HEK293 (cell line): ENCODE measurements around the gene TKT.

Experiments used
- CTCF ChIA-PET: fragments of 350-600 bp; formaldehyde crosslinking; extraction: SDS; loops from one replicate; lab custom pipeline; 2021; ENCODE audit warnings: antibody characterized with exemption; lab: Yijun Ruan, JAX
- POLR2A ChIA-PET: fragments of 300-600 bp; formaldehyde crosslinking; extraction: SDS; loops from one replicate; lab custom pipeline; 2020; ENCODE audit warnings: antibody characterized with exemption, inconsistent platforms; lab: Yijun Ruan, JAX
- H3K27ac ChIP-seq: fragments of 200-500 bp; sonication (Bioruptor generic); 2 replicates; pipeline ENCODE4 v1.5.1; 2014; ENCODE audit warnings: low read depth, low read length, control low read depth, inconsistent platforms; ENCODE audit errors: extremely low read depth
- H3K36me3 ChIP-seq, 2 experiments: fragments of 200-500 bp in 1 of 2; sonication (Bioruptor generic) in 1 of 2; 1 replicate in 1 of 2; 2 replicates in 1 of 2; pipeline ENCODE4 v1.5.1; 2014 to 2017; ENCODE audit warnings: inconsistent platforms in 2 of 2, low read length in 2 of 2; ENCODE audit not compliant: control insufficient read depth in 2 of 2, insufficient read depth in 1 of 2
- H3K4me1 ChIP-seq: fragments of 200-500 bp; sonication (Bioruptor generic); 2 replicates; pipeline ENCODE4 v1.5.1; 2014; ENCODE audit warnings: mild to moderate bottlenecking, low read length, inconsistent platforms; ENCODE audit not compliant: control insufficient read depth, insufficient read depth
- H3K4me3 ChIP-seq: 2 replicates; pipeline ENCODE4 v1.5.1; 2011; ENCODE audit warnings: low read depth, mild to moderate bottlenecking, control low read depth, low read length, moderate library complexity
- H3K9me3 ChIP-seq: fragments of 200-500 bp; sonication (Bioruptor generic); 2 replicates; pipeline ENCODE4 v1.5.1; 2014; ENCODE audit warnings: low read depth, low read length, inconsistent platforms; ENCODE audit not compliant: control insufficient read depth, insufficient read depth
- GLIS1 ChIP-seq: fragments of 450-650 bp; formaldehyde crosslinking; IDR thresholded peaks from 2 replicates; pipeline ENCODE4 v1.5.1; 2016; ENCODE audit warnings: missing biosample characterization, missing genetic modification characterization
- HOXA7 ChIP-seq: sonication (generic); formaldehyde crosslinking; IDR thresholded peaks from 2 replicates; pipeline ENCODE4 v1.8.1; 2022; ENCODE audit warnings: missing genetic modification reagents, borderline replicate concordance
- KLF1 ChIP-seq: fragments of 450-650 bp; formaldehyde crosslinking; IDR thresholded peaks from 2 replicates; pipeline ENCODE4 v1.5.1; 2016; ENCODE audit warnings: missing biosample characterization, missing genetic modification characterization
- SCRT1 ChIP-seq: fragments of 450-650 bp; formaldehyde crosslinking; IDR thresholded peaks from 2 replicates; pipeline ENCODE4 v1.5.1; 2016; ENCODE audit warnings: missing biosample characterization, missing genetic modification characterization, borderline replicate concordance
- SP2 ChIP-seq: fragments of 450-650 bp; formaldehyde crosslinking; IDR thresholded peaks from 2 replicates; pipeline ENCODE4 v1.5.1; 2016; ENCODE audit warnings: missing biosample characterization, missing genetic modification characterization
- SP7 ChIP-seq: fragments of 450-650 bp; formaldehyde crosslinking; IDR thresholded peaks from 2 replicates; pipeline ENCODE4 v1.5.1; 2016; ENCODE audit warnings: missing biosample characterization, missing genetic modification characterization
- WT1 ChIP-seq: fragments of 450-650 bp; formaldehyde crosslinking; IDR thresholded peaks from 2 replicates; pipeline ENCODE4 v1.5.1; 2016; ENCODE audit warnings: missing biosample characterization, missing genetic modification characterization
- ZBTB7A ChIP-seq: fragments of 450-650 bp; formaldehyde crosslinking; IDR thresholded peaks from 2 replicates; pipeline ENCODE4 v1.5.1; 2016; ENCODE audit warnings: low read depth, missing biosample characterization, missing genetic modification characterization
- ZNF112 ChIP-seq: fragments of 450-650 bp; formaldehyde crosslinking; IDR thresholded peaks from 2 replicates; pipeline ENCODE4 v1.5.0; 2017; ENCODE audit warnings: missing biosample characterization, missing genetic modification characterization
- ZNF214 ChIP-seq: fragments of 450-650 bp; formaldehyde crosslinking; IDR thresholded peaks from 2 replicates; pipeline ENCODE4 v1.5.1; 2017; ENCODE audit warnings: missing biosample characterization, mild to moderate bottlenecking, missing genetic modification characterization, borderline replicate concordance
- ZNF221 ChIP-seq: fragments of 450-650 bp; formaldehyde crosslinking; IDR thresholded peaks from 2 replicates; pipeline ENCODE4 v1.5.1; 2017; ENCODE audit warnings: missing biosample characterization, missing genetic modification characterization, borderline replicate concordance
- ZNF391 ChIP-seq: fragments of 450-650 bp; formaldehyde crosslinking; IDR thresholded peaks from 2 replicates; pipeline ENCODE4 v1.5.1; 2016; ENCODE audit warnings: low read depth, missing biosample characterization, missing genetic modification characterization, borderline replicate concordance
- ZNF626 ChIP-seq: fragments of 450-650 bp; sonication (Bioruptor Pico); formaldehyde crosslinking; IDR thresholded peaks from 2 replicates; pipeline ENCODE4 v1.5.1; 2018; ENCODE audit warnings: missing biosample characterization, missing genetic modification characterization, inconsistent platforms
- TF ChIP-seq, protein P1 (sequence below): fragments of 450-650 bp; formaldehyde crosslinking; IDR thresholded peaks from 2 replicates; pipeline ENCODE4 v1.5.1; 2016; ENCODE audit warnings: missing biosample characterization, missing genetic modification characterization, borderline replicate concordance
- TF ChIP-seq, protein P2 (sequence below): fragments of 450-650 bp; formaldehyde crosslinking; IDR thresholded peaks from 2 replicates; pipeline ENCODE4 v1.5.1; 2016; ENCODE audit warnings: missing biosample characterization, missing genetic modification characterization
- TF ChIP-seq, protein P3 (sequence below): fragments of 450-650 bp; formaldehyde crosslinking; IDR thresholded peaks from 2 replicates; pipeline ENCODE4 v1.5.1; 2016; ENCODE audit warnings: missing biosample characterization, missing genetic modification characterization, low read depth
- TF ChIP-seq, protein P4 (sequence below): fragments of 450-650 bp; formaldehyde crosslinking; IDR thresholded peaks from 2 replicates; pipeline ENCODE4 v1.5.1; 2016; ENCODE audit warnings: missing biosample characterization, missing genetic modification characterization

TKT gene

GRCh38 chr3:53239800-53240199, 16.0 kb downstream of the TKT start (continued):
- TF ChIP-seq ZNF112 (tag by site-specific recombination): no peak
- no peak for TF ChIP-seq KLF1 (tag by site-specific recombination)
- TF ChIP-seq SCRT1 (tag by site-specific recombination): no peak
- TF ChIP-seq ZBTB7A (tag by site-specific recombination): no peak

- POLR2A ChIA-PET: no interaction called here
- TF ChIP-seq GLIS1 (tag by site-specific recombination): no peak
- TF ChIP-seq SP2: no peak
- TF ChIP-seq, protein P1, sequence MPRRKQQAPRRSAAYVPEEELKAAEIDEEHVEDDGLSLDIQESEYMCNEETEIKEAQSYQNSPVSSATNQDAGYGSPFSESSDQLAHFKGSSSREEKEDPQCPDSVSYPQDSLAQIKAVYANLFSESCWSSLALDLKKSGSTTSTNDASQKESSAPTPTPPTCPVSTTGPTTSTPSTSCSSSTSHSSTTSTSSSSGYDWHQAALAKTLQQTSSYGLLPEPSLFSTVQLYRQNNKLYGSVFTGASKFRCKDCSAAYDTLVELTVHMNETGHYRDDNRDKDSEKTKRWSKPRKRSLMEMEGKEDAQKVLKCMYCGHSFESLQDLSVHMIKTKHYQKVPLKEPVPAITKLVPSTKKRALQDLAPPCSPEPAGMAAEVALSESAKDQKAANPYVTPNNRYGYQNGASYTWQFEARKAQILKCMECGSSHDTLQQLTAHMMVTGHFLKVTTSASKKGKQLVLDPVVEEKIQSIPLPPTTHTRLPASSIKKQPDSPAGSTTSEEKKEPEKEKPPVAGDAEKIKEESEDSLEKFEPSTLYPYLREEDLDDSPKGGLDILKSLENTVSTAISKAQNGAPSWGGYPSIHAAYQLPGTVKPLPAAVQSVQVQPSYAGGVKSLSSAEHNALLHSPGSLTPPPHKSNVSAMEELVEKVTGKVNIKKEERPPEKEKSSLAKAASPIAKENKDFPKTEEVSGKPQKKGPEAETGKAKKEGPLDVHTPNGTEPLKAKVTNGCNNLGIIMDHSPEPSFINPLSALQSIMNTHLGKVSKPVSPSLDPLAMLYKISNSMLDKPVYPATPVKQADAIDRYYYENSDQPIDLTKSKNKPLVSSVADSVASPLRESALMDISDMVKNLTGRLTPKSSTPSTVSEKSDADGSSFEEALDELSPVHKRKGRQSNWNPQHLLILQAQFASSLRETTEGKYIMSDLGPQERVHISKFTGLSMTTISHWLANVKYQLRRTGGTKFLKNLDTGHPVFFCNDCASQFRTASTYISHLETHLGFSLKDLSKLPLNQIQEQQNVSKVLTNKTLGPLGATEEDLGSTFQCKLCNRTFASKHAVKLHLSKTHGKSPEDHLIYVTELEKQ (tag by site-specific recombination): no peak
- no peak for TF ChIP-seq WT1 (tag by site-specific recombination)
- no peak for TF ChIP-seq ZNF214
- TF ChIP-seq HOXA7 (CRISPR knock-in tag): no peak
- no peak for TF ChIP-seq ZNF391 (tag by site-specific recombination)
- TF ChIP-seq, protein P2, sequence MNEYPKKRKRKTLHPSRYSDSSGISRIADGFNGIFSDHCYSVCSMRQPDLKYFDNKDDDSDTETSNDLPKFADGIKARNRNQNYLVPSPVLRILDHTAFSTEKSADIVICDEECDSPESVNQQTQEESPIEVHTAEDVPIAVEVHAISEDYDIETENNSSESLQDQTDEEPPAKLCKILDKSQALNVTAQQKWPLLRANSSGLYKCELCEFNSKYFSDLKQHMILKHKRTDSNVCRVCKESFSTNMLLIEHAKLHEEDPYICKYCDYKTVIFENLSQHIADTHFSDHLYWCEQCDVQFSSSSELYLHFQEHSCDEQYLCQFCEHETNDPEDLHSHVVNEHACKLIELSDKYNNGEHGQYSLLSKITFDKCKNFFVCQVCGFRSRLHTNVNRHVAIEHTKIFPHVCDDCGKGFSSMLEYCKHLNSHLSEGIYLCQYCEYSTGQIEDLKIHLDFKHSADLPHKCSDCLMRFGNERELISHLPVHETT (tag by site-specific recombination): no peak
- CTCF ChIA-PET: interaction anchor here (0.7 kb wide), 1 partner anchor 60 kb away, joined by 3 read pairs; no protein-coding TSS in a partner anchor
Measured at GRCh38 chr3:53238886-53239285, 16.9 kb downstream of the TKT start.

DNA sequence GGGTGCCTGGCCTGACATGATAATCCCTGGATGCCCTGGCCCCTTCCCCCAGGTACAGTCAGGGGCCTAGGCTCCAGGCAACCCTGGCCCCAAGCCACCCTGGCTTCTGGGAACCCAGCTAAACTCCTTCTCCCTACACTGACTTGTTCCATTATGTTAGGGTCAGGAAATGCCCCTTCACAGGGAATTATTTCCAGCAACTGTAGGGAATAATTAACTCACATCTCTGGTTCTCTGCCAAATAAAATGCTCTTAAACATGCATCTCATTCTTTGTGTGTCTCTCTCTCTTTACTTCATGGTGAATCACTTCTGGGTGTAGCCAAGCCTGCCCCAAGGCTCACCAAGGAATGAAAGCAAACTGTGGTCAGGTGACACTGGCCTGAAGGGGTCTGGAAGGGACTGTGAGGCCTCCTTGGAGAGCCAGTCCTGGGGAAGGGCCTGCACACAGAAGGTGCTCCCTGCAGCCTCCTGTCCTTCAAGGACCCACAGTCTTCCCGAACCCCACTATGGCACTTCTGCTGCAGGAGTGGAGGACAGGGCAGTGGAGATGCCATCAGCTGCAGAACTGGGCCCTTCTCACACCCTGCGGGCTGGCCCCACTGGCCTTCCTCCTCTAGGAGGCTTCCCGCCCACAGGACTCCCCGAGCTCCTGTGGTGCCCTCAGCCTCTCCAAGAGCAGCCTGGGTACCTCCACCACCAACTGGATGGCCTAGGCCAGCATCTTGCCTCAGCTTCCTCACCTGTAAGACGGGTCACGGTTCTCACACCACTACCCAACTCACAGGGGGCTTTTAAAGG, 17.6 kb downstream of the TKT start:
- Histone ChIP-seq H3K36me3 (peaks cover 0 to 87% of the 10 kb centered on the region in 2 experiments; a peak in 1 of 3 replicates), H3K4me3 (no peak overlapping the region), H3K4me1 (no peaks in the 10 kb centered on the region), H3K27ac (0 out of 2 replicates have a peak overlapping the region, but pooled peaks have one; percentile 24), H3K9me3 (no peaks in the 10 kb centered on the region)
- TF ChIP-seq, protein P3, sequence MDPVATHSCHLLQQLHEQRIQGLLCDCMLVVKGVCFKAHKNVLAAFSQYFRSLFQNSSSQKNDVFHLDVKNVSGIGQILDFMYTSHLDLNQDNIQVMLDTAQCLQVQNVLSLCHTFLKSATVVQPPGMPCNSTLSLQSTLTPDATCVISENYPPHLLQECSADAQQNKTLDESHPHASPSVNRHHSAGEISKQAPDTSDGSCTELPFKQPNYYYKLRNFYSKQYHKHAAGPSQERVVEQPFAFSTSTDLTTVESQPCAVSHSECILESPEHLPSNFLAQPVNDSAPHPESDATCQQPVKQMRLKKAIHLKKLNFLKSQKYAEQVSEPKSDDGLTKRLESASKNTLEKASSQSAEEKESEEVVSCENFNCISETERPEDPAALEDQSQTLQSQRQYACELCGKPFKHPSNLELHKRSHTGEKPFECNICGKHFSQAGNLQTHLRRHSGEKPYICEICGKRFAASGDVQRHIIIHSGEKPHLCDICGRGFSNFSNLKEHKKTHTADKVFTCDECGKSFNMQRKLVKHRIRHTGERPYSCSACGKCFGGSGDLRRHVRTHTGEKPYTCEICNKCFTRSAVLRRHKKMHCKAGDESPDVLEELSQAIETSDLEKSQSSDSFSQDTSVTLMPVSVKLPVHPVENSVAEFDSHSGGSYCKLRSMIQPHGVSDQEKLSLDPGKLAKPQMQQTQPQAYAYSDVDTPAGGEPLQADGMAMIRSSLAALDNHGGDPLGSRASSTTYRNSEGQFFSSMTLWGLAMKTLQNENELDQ (tag by site-specific recombination): no peak
- TF ChIP-seq, protein P4, sequence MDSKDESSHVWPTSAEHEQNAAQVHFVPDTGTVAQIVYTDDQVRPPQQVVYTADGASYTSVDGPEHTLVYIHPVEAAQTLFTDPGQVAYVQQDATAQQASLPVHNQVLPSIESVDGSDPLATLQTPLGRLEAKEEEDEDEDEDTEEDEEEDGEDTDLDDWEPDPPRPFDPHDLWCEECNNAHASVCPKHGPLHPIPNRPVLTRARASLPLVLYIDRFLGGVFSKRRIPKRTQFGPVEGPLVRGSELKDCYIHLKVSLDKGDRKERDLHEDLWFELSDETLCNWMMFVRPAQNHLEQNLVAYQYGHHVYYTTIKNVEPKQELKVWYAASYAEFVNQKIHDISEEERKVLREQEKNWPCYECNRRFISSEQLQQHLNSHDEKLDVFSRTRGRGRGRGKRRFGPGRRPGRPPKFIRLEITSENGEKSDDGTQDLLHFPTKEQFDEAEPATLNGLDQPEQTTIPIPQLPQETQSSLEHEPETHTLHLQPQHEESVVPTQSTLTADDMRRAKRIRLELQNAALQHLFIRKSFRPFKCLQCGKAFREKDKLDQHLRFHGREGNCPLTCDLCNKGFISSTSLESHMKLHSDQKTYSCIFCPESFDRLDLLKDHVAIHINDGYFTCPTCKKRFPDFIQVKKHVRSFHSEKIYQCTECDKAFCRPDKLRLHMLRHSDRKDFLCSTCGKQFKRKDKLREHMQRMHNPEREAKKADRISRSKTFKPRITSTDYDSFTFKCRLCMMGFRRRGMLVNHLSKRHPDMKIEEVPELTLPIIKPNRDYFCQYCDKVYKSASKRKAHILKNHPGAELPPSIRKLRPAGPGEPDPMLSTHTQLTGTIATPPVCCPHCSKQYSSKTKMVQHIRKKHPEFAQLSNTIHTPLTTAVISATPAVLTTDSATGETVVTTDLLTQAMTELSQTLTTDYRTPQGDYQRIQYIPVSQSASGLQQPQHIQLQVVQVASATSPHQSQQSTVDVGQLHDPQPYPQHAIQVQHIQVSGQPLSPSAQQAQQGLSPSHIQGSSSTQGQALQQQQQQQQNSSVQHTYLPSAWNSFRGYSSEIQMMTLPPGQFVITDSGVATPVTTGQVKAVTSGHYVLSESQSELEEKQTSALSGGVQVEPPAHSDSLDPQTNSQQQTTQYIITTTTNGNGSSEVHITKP (tag by site-specific recombination): 0 out of 2 replicates have a peak, but pooled peaks have one; percentile 19
- TF ChIP-seq ZNF626 (tag by site-specific recombination): no peak
- TF ChIP-seq SP7 (tag by site-specific recombination): peak; percentile 44
- TF ChIP-seq GLIS1 (tag by site-specific recombination): 0 out of 2 replicates have a peak, but pooled peaks have one; percentile 15
- no peak for TF ChIP-seq ZBTB7A (tag by site-specific recombination)
- no peak for TF ChIP-seq ZNF221 (tag by site-specific recombination)
- ChIA-PET POLR2A (no interaction called here), CTCF (no interaction called here)

More at GRCh38 chr3:53238886-53239285, 16.9 kb downstream of the TKT start:
- 0 out of 2 replicates have a peak overlapping the region, but pooled peaks have one; percentile 24 for H3K27ac ChIP-seq
- no peak overlapping the region for H3K4me3 ChIP-seq
- H3K36me3 ChIP-seq: peaks cover 0 to 80% of the 10 kb centered on the region in 2 experiments; a peak in 1 of 3 replicates
- H3K4me1 ChIP-seq: peaks cover 3% of the 10 kb centered on the region; the same call in 1 of the 2 replicates
- H3K9me3 ChIP-seq: no peaks in the 10 kb centered on the region
